HG03378 (cell line): ENCODE data around the gene GALNT12.

Source experiments
- ATAC-seq: cut with Tn5 transposase; IDR thresholded peaks from one replicate; pipeline ENCODE4 v1.9.1; 2021; ENCODE audit warnings: mild to moderate bottlenecking, moderate library complexity; ENCODE audit not compliant: unreplicated experiment

The GALNT12 gene

GRCh38 chr9:98801561-98801960, 5.9 kb upstream of the GALNT12 start:
- ATAC-seq = no peak

GRCh38 chr9:98801969-98802371, 5.5 kb upstream of the GALNT12 start:
- no peak for ATAC-seq

GRCh38 chr9:98804083-98804482, 3.4 kb upstream of the GALNT12 start:
- no peak for ATAC-seq

GRCh38 chr9:98805506-98806272, 1.8 kb upstream of the GALNT12 start:
- ATAC-seq = no peak

- no peak for ATAC-seq
Measured at GRCh38 chr9:98806394-98807035, 955 bp upstream of the GALNT12 start.

GRCh38 chr9:98807814-98808195, 335 bp downstream of the GALNT12 start:
- no peak for ATAC-seq

GRCh38 chr9:98808411-98808815, 943 bp downstream of the GALNT12 start:
- ATAC-seq = no peak

GRCh38 chr9:98808875-98809274, 1.4 kb downstream of the GALNT12 start:
- no peak for ATAC-seq

- ATAC-seq = no peak
Measured at GRCh38 chr9:98809311-98810101, 2.0 kb downstream of the GALNT12 start.

GRCh38 chr9:98810102-98810842, 2.8 kb downstream of the GALNT12 start:
- ATAC-seq = no peak

GRCh38 chr9:98811051-98811650, 3.7 kb downstream of the GALNT12 start:
- peak; percentile 56 for ATAC-seq

GRCh38 chr9:98815391-98815951, 8.0 kb downstream of the GALNT12 start:
- ATAC-seq = no peak

GRCh38 chr9:98818764-98819163, 11.3 kb downstream of the GALNT12 start:
- ATAC-seq = no peak

GRCh38 chr9:98819231-98819630, 11.8 kb downstream of the GALNT12 start:
- no peak for ATAC-seq

- ATAC-seq = no peak
Measured at GRCh38 chr9:98821831-98822230, 14.4 kb downstream of the GALNT12 start.

- ATAC-seq = no peak
Measured at GRCh38 chr9:98822661-98823060, 15.2 kb downstream of the GALNT12 start.

GRCh38 chr9:98823666-98824334, 16.3 kb downstream of the GALNT12 start:
- ATAC-seq = no peak

- ATAC-seq = no peak
Measured at GRCh38 chr9:98825414-98825813, 17.9 kb downstream of the GALNT12 start.

- ATAC-seq = no peak
Measured at GRCh38 chr9:98826716-98827115, 19.2 kb downstream of the GALNT12 start.

- ATAC-seq = no peak
Measured at GRCh38 chr9:98829766-98830165, 22.3 kb downstream of the GALNT12 start.
